MCF 10A (cell line): ENCODE measurements around the gene PLK5. TPM values are rescaled to one million over a fixed set of nuclear protein-coding genes. Genes with fewer than 3 reads are reported as not detected.

Source experiments
- BruUV-seq: library from RNA; stranded (reverse); fragments of 400-500 nt; replicated peaks from 2 replicates; lab custom pipeline; 2021; lab: Mats Ljungman, UMichigan
- CTCF ChIA-PET: fragments of 300-600 bp; sonication (Branson Sonifier 250); formaldehyde crosslinking; extraction: SDS; loops from one replicate; lab custom pipeline; 2021; ENCODE audit warnings: antibody characterized with exemption, inconsistent platforms; lab: Yijun Ruan, JAX
- POLR2A ChIA-PET: fragments of 300-600, 350-650 bp; sonication (Branson Sonifier 250); formaldehyde crosslinking; extraction: SDS; loops from one replicate; lab custom pipeline; 2020; ENCODE audit warnings: antibody characterized with exemption, inconsistent platforms; lab: Yijun Ruan, JAX
- DNase-seq: peaks from one replicate; pipeline ENCODE4 v3.0.0-alpha.2; 2018; ENCODE audit not compliant: unreplicated experiment
- H3K27ac Mint-ChIP-seq: one replicate; pipeline ENCODE4 v1.8.0; 2022; ENCODE audit warnings: mild to moderate bottlenecking, low read depth, mixed read lengths; ENCODE audit not compliant: unreplicated experiment
- H3K27me3 Mint-ChIP-seq: one replicate; pipeline ENCODE4 v1.8.0; 2022; ENCODE audit warnings: mixed read lengths; ENCODE audit not compliant: insufficient read depth, unreplicated experiment
- H3K36me3 Mint-ChIP-seq: one replicate; pipeline ENCODE4 v1.8.0; 2022; ENCODE audit warnings: mild to moderate bottlenecking, moderate library complexity, mixed read lengths; ENCODE audit not compliant: insufficient read depth, unreplicated experiment
- H3K4me1 Mint-ChIP-seq: one replicate; pipeline ENCODE4 v1.8.0; 2022; ENCODE audit warnings: mixed read lengths; ENCODE audit not compliant: insufficient read depth, unreplicated experiment
- H3K4me3 Mint-ChIP-seq: one replicate; pipeline ENCODE4 v1.8.0; 2022; ENCODE audit warnings: mild to moderate bottlenecking, moderate library complexity, mixed read lengths; ENCODE audit not compliant: unreplicated experiment
- H3K9me3 Mint-ChIP-seq: one replicate; pipeline ENCODE4 v1.8.0; 2022; ENCODE audit warnings: mixed read lengths; ENCODE audit not compliant: unreplicated experiment
- CTCF ChIP-seq: fragments of 200-600 bp; IDR thresholded peaks from one replicate; pipeline ENCODE4 v1.8.0; 2022; ENCODE audit warnings: antibody characterized with exemption, mild to moderate bottlenecking; ENCODE audit not compliant: unreplicated experiment
- intact Hi-C: fragments of 100-400 bp; cut with micrococcal nuclease; formaldehyde crosslinking; loops from 2 replicates; pipeline ENCODE4 v1.14.1; 2022
- total RNA-seq: library from RNA; stranded (reverse); gene quantifications from 2 replicates; pipeline ENCODE4 v1.2.3, GENCODE V29; 2022

The PLK5 gene
- total RNA-seq, 1 experiment from 2014 or later = 0.21 TPM

DNA sequence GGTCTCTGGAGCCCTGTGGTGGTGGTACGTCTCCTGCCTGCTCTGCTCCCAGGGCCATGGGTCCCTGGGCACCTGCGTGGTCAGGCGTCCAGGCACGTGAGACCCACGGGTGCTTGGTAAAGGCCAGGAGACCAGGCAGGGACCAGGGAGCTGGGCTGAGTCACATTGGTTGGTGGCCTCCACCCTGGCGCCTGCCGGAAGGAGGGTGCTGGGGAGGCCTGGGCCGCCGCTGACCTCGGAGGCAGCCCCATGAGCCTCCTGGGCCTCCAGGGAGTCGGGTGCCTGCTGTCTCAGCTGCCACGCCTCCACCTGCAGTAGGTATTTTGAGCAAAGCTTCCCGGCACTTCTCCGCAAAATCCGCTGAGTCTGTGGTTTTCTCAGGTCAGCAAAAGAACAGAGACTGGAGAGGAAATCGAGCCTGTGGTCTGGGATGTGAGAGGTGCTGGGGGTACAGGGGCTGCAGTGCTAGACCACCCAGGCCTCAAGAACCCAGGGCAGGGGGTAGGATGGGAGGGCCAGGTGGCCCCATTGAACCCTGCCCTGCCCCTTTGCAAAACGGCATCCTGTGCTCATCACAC lies 3.6 kb upstream of the PLK5 start:
- no peaks in the 10 kb centered on the region for H3K4me1 Mint-ChIP-seq
- H3K27me3 Mint-ChIP-seq = peaks cover 14% of the 10 kb centered on the region
- POLR2A ChIA-PET = interaction anchor here (0.6 kb wide), 1 partner anchor 79 kb away, joined by 3 read pairs; no protein-coding TSS in a partner anchor
- H3K4me3 Mint-ChIP-seq = no peak overlapping the region
- no peak for DNase-seq
- intact Hi-C loops = no loop called here
- no peaks in the 10 kb centered on the region for H3K9me3 Mint-ChIP-seq
- H3K27ac Mint-ChIP-seq = no peak overlapping the region
- H3K36me3 Mint-ChIP-seq = no peaks in the 10 kb centered on the region
- CTCF ChIA-PET = interaction anchor here (0.6 kb wide), 2 partner anchors 18 to 281 kb away, joined by 4 to 5 read pairs; no protein-coding TSS in a partner anchor
- TF ChIP-seq CTCF = no peak
- BruUV-seq = no TSS peak

GRCh38 chr19:1521636-1522035 lies 2.2 kb upstream of the PLK5 start:
- intact Hi-C loops = no loop called here
- no peak for DNase-seq
- no peak overlapping the region for H3K4me3 Mint-ChIP-seq
- no peaks in the 10 kb centered on the region for H3K9me3 Mint-ChIP-seq
- no peaks in the 10 kb centered on the region for H3K4me1 Mint-ChIP-seq
- no peak for TF ChIP-seq CTCF
- ChIA-PET POLR2A (interaction anchor here (0.6 kb wide), 1 partner anchor 355 kb away, joined by 3 read pairs; no protein-coding TSS in a partner anchor), CTCF (interaction anchor here (0.6 to 0.8 kb wide), 2 partner anchors 22 to 151 kb away, joined by 3 to 4 read pairs; no protein-coding TSS in a partner anchor)
- H3K27ac Mint-ChIP-seq = no peak overlapping the region
- BruUV-seq = no TSS peak
- H3K36me3 Mint-ChIP-seq = no peaks in the 10 kb centered on the region
- peaks cover 28% of the 10 kb centered on the region for H3K27me3 Mint-ChIP-seq

DNA sequence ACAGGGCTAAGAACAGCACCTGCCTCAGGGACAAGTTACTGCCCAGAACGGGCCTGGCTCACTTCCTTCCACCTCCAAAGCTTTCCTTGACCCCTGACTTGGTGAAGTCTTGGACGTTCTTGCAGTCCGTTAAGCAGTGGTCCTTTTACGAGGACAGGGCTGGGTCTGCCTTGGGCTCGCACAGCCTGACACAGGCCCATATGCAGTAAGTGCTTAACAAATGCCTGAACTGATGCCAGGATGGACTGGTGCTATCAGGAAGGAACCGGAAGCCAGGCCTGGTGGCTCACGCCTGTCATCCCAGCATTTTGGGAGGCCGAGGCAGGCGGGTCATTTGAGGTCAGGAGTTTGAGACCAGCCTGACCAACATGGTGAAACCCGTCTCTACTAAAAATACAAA lies 1.8 kb upstream of the PLK5 start:
- Mint-ChIP-seq H3K9me3 (no peaks in the 10 kb centered on the region), H3K27me3 (peaks cover 32% of the 10 kb centered on the region), H3K4me1 (no peaks in the 10 kb centered on the region), H3K36me3 (no peaks in the 10 kb centered on the region), H3K27ac (no peak overlapping the region), H3K4me3 (no peak overlapping the region)
- ChIA-PET POLR2A (interaction anchor here (0.6 kb wide), 1 partner anchor 354 kb away, joined by 3 read pairs; no protein-coding TSS in a partner anchor), CTCF (interaction anchor here (0.6 kb wide), 1 partner anchor 151 kb away, joined by 3 read pairs; no protein-coding TSS in a partner anchor)
- no TSS peak for BruUV-seq
- intact Hi-C loops = no loop called here
- TF ChIP-seq CTCF = no peak
- no peak for DNase-seq

- intact Hi-C loops = no loop called here
- no TSS peak for BruUV-seq
- Mint-ChIP-seq H3K36me3 (no peaks in the 10 kb centered on the region), H3K27me3 (peaks cover 36% of the 10 kb centered on the region), H3K4me1 (no peaks in the 10 kb centered on the region), H3K4me3 (no peak overlapping the region), H3K9me3 (no peaks in the 10 kb centered on the region), H3K27ac (no peak overlapping the region)
- ChIA-PET CTCF (no interaction called here), POLR2A (no interaction called here)
- TF ChIP-seq CTCF = no peak
- DNase-seq = no peak
Measured at GRCh38 chr19:1522838-1523237, 1.0 kb upstream of the PLK5 start.
